GM19397 (cell line): Measurements from ENCODE around the gene MRPL24.
"Not testable (repeated sequence)": the region's sequence is repeated elsewhere in the genome, so short reads cannot be mapped to it uniquely, and the experiment has no call there.

Experiments
- ATAC-seq: cut with Tn5 transposase; IDR thresholded peaks from one replicate; pipeline ENCODE4 v1.9.1; 2021; ENCODE audit warnings: mild to moderate bottlenecking, moderate library complexity; ENCODE audit not compliant: unreplicated experiment

Gene MRPL24

DNA sequence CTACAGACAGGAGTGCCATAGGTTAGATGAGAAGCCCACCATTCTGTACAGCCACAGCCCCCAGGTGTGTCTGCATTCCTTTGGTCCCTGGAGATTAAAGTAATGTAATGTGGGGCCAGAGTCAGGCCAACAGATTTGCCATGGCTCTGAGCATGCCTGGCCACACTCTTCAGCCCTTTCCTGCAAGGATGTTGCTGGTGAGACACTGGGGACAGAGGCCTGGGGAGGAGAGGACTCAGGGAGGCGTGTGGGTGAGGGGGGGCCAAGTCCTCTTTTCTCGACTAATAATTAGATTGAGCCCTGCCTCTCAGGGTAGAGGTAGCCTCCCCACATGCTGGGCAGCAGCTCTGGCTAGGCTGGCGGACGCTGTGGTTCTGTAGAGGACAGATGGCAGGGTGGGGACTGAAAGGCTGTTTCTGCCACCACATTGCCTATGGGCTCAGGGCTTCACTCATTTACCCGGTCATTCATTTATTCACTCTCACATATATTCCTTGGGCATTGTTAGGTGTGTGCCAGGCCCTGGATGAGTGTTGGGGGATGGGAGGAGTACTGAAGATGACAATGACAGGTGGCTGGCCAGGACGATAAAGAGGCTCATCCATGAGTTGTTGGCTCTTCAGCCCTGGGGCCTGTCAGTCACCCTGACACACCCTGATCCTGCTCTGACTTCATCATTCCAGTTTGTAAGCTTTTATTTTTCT, 19.4 kb upstream of the MRPL24 start:
- no peak for ATAC-seq

DNA sequence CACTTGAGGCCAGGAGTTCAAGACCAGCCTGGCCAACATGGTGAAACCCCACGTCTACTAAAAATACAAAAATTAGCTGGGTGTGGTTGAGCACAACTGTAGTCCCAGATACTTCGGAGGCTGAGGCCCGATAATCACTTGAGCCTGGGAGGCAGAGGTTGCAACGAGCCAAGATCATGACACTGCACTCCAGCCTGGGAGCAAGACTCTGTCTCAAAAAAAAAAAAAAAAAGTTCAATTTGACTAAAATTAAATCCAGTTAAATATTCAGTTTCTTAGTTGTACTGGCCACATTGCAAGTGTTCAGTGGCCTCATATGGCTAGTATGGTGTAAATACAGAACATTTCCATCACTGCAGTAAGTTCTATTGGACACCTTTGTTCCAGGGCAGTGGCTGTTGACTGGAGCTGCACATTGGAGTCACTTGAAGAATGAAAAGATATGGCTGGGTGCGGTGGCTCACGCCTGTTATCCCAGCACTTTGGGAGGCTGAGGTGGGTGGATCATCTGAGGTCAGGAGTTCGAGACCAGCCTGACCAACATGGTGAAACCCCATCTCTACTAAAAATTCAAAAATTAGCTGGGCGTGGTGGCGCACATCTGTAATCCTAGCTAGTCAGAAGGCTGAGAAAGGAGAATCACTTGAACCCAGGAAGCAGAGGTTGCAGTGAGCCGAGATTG, 16.8 kb upstream of the MRPL24 start:
- not testable (repeated sequence) for ATAC-seq

DNA sequence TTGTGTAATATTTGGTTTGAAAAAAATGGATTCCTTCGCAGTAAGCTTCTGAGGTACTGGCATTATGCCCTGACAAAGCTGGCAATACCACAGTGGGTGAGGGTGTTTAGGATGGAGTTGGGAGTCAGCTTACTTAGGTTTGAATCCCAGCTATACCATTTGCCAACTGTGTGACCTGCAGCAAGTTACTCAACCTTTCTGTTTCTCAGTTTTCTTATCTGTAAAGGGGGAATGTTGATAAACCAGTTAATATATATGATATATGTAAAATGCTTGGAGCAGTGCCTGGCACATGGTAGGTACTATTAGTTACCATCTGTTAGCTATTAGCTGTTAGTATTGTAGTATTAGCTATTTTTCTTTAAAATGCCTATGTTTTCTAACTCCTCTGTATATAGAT, 15.5 kb upstream of the MRPL24 start:
- no peak for ATAC-seq

DNA sequence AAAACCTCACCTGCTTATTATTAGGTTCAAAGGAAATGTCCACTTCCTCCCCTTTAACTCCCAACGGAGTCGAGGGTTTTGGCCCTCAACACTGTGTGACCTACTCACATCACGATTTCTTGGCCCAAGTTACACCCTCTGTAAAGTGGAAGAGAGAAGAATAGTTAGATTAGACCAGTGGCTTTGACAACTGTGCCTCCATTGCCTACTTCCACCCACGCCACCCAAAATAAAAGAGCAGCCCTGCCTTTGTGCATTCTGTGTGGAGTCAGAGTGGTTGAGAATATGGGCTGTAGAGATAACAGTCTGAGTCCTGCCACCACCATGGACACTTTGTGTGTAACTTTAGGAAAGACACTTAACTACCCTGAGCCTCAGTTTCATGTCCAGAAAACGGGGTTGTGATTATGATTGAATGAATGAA, 14.7 kb upstream of the MRPL24 start:
- no peak for ATAC-seq

DNA sequence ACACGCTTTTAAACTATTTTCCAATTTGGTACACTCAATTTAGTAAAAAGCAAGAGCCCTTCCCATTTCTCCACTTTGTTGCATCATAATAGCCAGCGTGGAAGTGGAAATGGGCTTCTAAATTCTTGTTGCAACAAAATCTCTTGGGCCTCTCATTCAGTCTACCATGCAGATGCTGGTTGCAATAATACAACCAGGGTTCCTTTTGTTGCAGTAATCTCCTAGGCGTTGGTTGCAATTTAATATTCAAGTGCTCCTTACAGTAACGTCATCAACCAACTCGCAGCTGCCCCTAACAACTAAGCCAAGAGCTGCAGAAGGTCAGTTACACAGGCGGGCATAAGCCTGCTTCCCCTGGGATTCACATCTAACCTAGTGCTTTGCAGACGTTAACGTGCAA, 13.3 kb upstream of the MRPL24 start:
- no peak for ATAC-seq

DNA sequence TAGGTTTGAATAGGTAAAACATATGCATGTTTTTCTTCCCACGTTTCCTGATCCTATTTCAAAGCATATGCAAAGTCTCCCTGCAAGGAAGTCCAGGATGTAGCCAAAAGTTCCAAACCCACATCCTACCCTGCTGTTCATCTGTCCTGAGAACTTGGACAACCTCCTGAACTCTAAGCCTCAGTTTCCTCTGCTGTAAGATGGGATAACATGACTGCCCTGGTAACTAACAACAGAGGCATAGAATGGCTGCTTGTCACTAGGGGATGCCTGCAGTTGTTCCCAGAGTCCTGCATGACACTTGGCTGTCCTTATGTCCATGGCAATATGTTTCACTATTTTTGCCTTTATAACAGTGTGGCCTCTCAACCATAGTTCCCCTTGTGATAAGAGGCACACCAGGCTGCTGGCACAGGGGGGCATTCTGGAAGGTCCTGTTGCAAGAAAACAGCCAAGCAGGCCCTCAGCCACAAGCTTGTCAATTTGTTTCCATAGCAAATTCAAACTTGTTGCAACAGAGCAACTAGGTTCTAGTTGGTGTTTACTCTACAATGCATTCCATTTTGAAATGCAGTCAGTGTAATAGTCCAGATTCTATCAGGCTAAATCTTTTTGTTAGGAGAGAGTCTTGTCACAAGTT, 12.1 kb upstream of the MRPL24 start:
- no peak for ATAC-seq

DNA sequence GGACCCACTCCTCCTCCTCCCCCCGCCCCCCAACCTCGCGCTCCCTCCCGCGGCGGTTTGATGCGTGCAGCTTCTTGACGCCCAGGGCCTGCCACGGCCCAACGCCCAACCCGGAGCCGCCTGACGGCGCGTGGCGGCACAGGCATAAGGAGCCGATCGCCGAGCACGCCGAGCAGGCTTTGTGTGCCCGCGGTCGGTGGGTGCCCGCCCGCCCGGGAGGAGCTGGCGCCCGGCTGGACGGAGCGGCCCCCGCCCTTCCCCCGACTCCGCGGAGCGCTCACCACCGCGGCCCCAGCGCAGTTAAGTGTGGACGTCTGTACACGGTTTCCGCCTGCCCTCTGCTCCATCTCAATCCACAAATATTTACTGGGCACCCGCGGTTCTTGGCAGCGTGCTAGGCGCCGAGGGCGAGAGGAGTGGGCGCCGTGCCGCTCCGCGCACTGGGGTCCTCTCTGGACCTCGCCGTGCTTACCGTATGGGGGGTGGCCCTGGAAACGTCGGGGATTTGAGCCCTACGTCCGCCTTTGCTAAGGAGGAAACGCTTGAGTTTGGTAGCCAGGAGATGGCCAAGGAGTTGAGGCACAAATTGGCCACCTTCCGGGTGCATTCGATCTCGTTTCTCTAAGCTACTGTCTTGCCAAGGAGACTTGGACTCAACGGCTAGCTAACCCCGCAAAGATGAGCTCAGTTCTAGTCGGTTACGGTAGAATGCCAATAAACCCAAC, 11.0 kb upstream of the MRPL24 start:
- peak; percentile 70 for ATAC-seq

DNA sequence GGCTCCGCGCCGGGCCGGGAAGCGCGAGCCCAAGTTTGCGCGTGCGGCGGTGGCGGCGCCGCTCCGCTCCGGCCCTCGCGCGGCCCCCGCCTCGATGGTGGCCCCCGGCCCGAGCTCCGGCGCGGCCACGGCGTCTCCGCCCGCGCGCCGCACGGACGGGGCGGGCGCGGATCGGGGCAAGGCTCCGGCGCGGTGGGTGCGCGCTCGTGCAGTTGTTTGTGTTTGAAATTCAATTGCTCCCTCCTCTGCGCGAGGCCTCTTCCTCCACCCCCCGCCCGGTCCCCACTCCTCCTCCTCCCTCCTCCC, 10.5 kb upstream of the MRPL24 start, which contains the start of gene HDGF:
Gene HDGF, minus strand, starts transcription at position 225 of the 306 bp plus-strand sequence. CDS start 246 bp downstream, outside the sequence.
- ATAC-seq, result no peak

DNA sequence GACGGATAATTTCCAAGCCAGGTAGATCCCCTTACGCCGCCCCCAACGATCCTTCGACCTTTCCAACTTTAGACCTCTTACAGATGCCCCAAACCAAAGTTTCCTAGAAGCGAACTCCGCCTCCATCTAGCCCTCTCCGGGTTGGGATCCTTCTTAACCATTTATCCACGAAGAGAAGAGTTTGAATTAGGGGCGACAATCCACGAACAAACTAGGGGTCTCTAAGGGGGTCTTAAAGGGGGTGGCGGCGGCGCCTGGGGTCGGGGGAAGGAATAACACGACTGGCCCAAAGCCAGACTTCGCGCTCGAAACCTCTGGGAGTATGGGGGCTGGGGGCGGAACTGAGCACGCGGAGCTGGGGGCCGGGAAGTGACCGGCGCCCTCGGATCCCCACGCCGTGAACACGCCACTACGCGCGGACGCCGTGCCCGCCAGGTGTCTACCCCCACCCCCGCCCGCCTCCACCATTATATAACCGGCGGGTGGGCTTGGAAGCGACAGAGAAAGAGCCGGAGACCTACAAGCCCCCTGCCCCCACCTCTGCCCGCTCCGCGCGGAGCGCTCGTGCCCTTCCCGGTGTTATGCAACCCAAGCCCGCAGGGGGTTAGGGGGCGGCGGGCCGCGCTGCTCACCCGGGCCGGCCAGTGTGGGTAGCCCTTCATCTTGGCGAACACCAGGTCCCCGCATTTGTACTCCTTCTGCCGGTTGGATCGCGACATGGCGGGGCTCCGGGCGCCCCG, 10.0 kb upstream of the MRPL24 start:
- ATAC-seq, result peak; percentile 14

DNA sequence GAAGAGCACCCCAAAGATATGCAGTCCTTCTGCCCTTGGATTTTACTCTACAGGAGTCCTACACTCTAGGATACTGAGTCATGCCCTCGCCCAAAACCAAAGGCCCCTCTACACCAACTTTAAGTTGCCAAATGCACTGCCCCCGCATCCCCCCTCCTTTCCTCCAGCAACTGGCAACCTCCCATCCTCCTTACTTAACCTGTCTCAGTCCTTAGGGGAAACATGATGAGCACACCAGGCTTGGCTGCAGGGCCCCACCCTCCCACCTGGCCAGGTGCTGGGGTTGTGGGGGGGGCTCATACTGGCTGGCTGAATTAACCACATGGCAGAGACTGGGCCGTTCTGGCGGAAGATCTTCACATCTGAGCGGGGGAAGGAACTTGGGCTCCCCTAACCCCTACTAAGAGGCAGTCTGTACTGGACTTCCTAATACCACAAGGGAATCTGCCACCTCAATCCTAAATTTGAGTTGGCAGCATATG, 9.3 kb upstream of the MRPL24 start:
- ATAC-seq, result no peak

DNA sequence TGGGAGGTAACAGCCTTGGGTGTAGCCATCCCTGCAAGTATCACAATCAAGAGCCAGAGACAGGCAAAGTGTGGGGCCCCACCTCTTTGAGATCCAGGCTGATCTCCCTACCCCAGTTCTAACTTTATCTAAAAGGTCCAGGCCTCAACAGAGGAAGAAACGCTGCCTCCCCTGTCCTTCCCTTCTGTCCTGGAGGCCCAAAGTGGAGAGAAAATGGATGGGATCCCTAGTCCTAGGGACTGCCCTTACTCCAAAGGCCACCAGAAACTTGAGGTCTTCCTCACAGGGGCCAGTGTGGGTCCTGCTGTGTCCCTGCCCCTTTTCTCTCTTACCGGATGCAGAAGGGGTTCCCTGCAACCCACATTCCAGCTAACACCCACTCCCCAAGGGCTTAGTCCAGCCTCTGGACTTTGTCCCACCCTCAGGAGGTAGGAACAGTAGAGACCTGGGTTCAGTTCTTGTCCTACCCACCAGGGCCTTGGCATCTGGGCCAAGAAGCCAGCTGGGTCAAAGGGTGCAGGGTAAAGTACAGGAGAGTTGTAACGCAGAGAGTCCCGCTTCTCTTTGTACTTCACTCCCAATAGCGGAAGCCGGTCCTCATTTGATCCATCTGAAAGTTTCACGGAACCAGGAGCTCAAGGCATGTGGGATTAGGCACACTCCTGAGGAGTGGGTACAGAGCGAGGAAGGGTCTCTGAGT, 8.7 kb upstream of the MRPL24 start:
- no peak for ATAC-seq

DNA sequence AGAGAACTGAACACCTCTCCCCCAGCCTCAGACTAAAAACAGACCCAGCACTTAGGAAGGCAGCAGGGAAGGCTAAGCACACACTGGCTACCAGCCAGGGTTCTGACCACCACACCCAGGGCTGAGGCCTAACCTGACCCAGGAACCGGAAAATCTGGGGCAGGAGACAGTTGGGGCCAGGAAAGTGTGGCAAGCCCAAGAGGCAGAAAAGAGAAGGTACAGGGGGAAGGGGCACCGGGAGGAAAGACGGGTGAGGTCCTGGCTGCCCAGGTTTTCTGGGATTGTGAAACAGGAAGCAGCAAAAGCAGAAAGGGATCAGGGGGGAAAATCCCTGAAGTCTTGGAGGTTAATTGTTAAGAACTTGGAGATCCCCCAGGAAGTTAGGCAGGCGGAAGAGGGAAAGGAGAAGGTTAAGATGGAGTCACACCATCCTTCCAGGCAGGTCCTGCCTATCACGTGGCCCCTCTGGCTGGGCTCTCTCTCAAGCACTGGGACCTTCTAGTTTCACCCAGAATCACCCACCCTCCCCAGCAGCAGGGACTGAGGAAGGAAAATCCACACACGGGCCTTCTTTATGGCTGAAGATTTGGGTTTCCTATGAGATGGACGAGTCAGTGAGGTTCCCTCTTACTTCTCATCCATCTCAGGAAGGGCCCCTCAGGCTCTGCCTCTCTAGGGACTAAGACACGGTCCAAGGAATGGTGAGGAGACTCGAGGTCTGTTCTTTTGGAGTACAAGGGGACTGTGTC, 8.0 kb upstream of the MRPL24 start:
- ATAC-seq, result no peak

DNA sequence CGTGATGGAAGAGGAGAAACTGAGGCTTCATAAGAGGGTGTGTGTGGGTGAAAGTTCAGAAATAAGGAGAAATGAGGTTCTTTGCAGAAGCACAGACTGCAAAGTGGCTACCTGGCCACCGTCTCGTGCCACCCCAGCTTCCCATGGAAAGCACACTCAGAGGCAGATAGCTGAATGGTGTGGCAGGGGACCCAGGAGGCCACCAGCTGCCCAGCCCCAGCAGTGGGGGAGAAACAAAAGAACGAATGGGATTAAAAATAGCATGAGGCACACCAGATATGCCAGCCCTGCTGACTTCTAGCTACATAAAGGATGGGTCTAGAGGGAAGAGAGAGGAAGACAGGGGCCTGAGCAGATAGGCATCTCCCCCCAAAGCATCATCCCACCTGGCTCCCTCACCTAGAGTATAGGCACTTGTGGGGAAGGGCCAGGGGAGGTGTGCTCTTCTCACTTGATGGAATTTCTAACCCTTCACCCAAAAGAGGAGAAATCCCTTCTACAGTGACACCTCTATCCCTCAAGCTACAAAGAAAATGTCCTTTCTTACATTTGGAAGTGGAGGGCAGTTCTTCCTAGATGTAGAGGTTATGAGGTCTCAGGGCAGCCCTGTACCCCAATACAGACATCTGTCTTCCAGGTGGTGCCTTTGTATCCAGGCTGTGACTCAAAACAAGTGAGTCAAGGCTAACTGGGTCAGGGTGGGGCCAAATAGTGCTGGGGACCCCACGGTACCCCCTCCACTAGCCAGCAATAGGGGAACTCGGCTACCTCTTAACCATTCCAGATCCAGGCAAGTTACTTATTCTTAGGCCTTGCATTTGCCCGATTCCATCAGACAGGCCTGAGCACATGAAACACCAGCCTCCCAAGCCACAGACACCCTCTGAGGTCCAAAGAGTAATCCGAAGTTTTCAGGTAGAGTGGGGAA, 7.1 kb upstream of the MRPL24 start:
- no peak for ATAC-seq

DNA sequence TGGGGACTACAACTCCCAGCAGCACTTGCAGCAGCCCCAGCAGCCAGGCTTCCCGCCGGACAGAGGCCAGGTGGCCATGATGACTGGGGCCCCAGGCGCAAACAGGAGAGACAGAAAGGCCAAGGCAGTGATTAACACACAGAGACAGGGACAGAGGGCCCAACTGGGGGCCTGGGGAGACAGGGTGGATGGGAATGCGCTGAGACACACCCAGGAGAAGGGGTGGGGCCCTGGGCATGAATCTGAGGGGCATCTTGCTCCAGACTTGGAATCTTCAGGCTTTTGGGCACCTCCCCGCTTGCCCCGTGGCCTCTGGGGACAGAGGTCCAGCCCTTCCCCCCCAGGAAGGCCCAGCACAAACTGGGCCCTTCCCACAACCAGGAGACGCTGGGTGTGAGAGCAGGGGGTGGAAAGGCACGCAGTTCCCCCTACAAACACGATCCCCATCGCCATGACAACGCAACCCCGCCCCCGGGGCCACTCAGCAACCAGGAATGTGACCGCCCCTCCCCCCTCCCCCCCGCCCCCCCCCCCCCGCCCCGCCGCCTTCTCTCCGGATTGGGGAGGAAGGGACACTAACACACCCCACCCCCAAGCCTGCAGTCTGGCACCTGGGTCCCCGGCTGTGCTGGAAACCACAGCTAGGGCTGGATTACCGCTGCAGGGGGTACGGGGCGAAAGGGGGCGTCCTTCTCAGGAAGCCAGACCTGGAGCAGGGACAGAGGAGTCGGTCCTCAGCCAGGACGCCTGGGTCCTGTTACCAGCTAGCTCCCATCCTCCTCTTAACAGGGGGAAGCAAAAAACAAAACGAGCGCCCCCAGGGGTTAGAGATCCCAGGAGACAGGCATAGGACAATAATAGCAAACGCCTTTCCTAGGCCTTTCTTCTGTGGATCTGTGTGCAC, 6.1 kb upstream of the MRPL24 start:
- ATAC-seq, result no peak

DNA sequence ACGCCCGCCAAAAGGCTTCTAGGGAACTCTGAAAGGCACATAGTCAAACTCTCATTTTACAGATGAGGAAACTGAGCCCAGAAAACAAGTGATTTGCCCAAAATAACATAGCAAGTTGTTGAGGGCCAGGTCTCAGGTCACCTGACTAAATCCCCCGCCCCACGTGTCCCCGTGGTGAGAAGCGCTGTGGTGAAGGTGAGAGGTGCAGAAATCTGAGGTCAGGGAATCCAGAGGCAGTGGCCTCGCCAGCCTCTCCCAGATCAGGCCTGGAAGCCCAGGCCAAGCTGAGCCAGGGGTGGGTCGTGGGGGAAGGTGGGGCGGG, 5.5 kb upstream of the MRPL24 start:
- ATAC-seq, result no peak

DNA sequence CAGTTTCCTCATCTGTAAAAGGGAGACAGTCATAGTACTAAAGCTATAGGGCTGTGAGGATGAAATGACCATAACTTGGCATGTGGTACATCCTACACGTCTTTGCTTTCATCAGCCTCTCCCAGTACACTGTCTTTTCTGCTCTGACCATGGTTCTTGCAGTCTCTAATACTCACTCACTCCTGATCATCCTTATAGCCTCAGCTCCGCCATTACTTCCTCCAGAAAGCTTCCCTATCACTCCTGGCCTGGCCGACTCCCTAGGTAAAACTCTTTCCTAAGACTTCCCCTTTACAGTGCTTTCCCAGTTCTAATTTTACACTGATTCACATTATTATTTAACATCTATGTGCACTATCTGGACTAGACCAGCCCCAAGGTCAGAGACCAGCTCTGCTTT, 5.0 kb upstream of the MRPL24 start:
- no peak for ATAC-seq

DNA sequence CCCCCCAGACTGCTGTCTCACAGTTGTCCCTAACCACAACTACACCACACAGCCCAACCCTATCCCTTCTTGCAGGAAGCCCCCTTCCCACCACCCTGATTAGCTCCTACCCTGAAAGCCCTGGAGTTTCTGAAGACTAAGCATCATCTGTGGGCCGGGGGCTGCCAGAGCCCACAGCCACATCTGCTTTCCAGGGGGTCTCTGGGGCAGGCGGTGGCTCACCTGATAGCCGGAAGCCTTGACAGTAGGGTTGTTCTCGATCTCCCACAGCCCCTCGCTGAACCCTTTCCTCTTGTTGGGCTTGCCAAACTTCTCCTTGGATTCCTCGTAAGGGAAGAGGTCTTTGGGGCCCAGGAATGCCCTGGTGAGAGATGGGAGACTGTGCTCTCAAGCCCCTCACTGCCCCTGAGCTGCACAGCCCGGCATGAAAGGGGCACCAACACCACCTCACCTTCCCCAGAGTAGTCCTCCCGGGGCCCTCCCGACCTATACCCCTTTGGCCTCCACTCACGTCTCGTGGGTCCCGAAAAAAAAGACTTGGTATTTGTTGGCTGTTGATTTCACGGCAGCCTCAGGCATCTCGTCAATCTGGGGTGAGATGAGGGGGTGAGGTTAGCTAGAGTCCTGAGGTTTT, 4.0 kb upstream of the MRPL24 start:
- no peak for ATAC-seq
